ENCODE results near the gene MS4A6A.

The MS4A6A gene

DNA sequence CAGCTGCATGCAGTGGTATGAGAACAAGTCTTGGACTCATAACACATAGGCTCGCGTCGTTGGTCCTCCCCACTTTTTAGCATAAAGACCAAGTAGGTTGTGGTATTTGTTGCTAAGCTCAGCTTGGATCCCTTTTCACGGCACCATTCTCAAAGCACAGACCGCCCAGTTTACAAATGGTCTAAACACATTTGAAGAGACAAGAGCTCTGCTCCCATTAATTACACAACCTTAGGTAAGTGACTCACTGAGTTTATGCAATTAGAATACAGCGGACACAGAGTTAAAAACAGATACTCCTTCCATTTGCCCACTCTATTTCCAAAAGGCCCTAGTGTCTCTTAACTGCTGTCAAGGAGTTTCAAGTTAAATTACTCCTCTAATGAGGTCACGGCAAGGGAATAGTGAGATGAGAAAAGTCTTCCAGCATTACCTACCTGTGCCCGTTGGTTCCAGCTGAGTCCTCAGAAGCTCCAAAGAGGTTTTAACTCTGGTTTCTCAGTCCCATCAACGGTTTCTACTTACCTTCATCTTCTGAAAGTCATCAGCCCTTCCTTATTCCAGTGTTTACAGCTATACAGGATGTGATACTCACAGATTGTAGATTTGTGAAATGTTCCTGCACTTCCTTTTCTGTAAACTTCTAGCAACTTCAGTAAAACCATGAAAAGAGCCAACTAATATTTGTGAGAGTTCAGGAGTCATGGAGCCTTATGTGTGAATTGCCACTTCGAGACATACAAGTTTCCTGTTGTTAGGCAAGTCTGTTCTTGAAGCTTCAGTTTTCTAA, at the start of gene MS4A6A:
MS4A6A (minus strand) TSS at position 543 of the 790 bp plus-strand sequence. CDS start 1,356 bp downstream, outside the sequence.
- DNase-seq (ENCODE audit: low read depth), result no peak
- H3K4me3 ChIP-seq (ENCODE audit: low read length), result no peak within 1 kb of the TSS
- TF ChIP-seq, protein P1, sequence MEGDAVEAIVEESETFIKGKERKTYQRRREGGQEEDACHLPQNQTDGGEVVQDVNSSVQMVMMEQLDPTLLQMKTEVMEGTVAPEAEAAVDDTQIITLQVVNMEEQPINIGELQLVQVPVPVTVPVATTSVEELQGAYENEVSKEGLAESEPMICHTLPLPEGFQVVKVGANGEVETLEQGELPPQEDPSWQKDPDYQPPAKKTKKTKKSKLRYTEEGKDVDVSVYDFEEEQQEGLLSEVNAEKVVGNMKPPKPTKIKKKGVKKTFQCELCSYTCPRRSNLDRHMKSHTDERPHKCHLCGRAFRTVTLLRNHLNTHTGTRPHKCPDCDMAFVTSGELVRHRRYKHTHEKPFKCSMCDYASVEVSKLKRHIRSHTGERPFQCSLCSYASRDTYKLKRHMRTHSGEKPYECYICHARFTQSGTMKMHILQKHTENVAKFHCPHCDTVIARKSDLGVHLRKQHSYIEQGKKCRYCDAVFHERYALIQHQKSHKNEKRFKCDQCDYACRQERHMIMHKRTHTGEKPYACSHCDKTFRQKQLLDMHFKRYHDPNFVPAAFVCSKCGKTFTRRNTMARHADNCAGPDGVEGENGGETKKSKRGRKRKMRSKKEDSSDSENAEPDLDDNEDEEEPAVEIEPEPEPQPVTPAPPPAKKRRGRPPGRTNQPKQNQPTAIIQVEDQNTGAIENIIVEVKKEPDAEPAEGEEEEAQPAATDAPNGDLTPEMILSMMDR (conservative IDR thresholded peaks at IDR 0.05; ENCODE audit: low read length), result no peak

- no peak for DNase-seq (ENCODE audit: low read depth)
- H3K4me3 ChIP-seq (ENCODE audit: low read length), result no peak overlapping the region
- TF ChIP-seq, protein P1 (conservative IDR thresholded peaks at IDR 0.05; ENCODE audit: low read length), result no peak
Measured at GRCh38 chr11:60230681-60231080, 47.8 kb upstream of the MS4A6A start.

- no peak for DNase-seq (ENCODE audit: low read depth)
- TF ChIP-seq, protein P1 (conservative IDR thresholded peaks at IDR 0.05; ENCODE audit: low read length), result no peak
- no peak overlapping the region for H3K4me3 ChIP-seq (ENCODE audit: low read length)
Measured at GRCh38 chr11:60222141-60222540, 39.3 kb upstream of the MS4A6A start.

- no peak overlapping the region for H3K4me3 ChIP-seq (ENCODE audit: low read length)
- TF ChIP-seq, protein P1 (conservative IDR thresholded peaks at IDR 0.05; ENCODE audit: low read length), result no peak
- no peak for DNase-seq (ENCODE audit: low read depth)
Measured at GRCh38 chr11:60221692-60222091, 38.8 kb upstream of the MS4A6A start.

DNA sequence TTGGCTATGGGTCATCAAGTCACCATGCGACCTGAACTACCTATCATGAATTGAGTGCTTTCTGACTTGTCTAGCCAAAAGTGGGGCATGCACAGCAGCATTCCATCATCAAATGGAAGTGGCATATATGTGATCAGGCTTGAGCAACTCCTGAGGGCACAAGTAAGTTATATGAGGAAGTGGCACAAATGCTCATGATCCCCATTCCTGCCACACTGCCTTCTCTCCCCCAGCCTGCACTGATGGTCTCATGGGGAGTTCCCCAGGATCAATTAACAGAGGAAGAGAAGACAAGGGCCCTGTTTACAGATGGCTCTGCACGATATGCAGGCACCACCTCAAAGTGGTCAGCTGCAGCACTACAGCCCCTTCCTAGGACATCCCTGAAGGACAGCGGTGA, 38.3 kb upstream of the MS4A6A start:
- TF ChIP-seq, protein P1 (conservative IDR thresholded peaks at IDR 0.05; ENCODE audit: low read length), result no peak
- no peak overlapping the region for H3K4me3 ChIP-seq (ENCODE audit: low read length)
- no peak for DNase-seq (ENCODE audit: low read depth)

- DNase-seq (ENCODE audit: low read depth), result no peak
- TF ChIP-seq, protein P1 (conservative IDR thresholded peaks at IDR 0.05; ENCODE audit: low read length), result no peak
- no peak overlapping the region for H3K4me3 ChIP-seq (ENCODE audit: low read length)
Measured at GRCh38 chr11:60214386-60214785, 31.5 kb upstream of the MS4A6A start.

GRCh38 chr11:60211206-60211605, 28.3 kb upstream of the MS4A6A start:
- H3K4me3 ChIP-seq (ENCODE audit: low read length), result no peak overlapping the region
- TF ChIP-seq, protein P1 (conservative IDR thresholded peaks at IDR 0.05; ENCODE audit: low read length), result no peak
- DNase-seq (ENCODE audit: low read depth), result no peak

Measured in AG10803 (cell line).